ENCODE results near the gene ST7. TPM values are rescaled to one million over a fixed set of nuclear protein-coding genes. Genes with fewer than 3 reads are reported as not detected.
"Not testable (repeated sequence)": the region's sequence is repeated elsewhere in the genome, so short reads cannot be mapped to it uniquely, and the experiment has no call there.

The ST7 gene
- total RNA-seq, 1 donor from 2014 or later, result 69.7 TPM

GRCh38 chr7:117020591-117020973 is 67.3 kb downstream of the ST7 start:
- FAIRE-seq, result no peak
- DNase-seq (ENCODE audit: low spot score in 2 of 2), result no peak

- DNase-seq (ENCODE audit: low spot score in 2 of 2), result no peak
- no peak for FAIRE-seq
Measured at GRCh38 chr7:117021366-117021765, 68.1 kb downstream of the ST7 start.

- FAIRE-seq (no peak), DNase-seq (ENCODE audit: low spot score in 2 of 2) (no peak)
Measured at GRCh38 chr7:117021986-117022385, 68.7 kb downstream of the ST7 start.

GRCh38 chr7:117023325-117023854 is 70.1 kb downstream of the ST7 start:
- FAIRE-seq, result no peak

DNA sequence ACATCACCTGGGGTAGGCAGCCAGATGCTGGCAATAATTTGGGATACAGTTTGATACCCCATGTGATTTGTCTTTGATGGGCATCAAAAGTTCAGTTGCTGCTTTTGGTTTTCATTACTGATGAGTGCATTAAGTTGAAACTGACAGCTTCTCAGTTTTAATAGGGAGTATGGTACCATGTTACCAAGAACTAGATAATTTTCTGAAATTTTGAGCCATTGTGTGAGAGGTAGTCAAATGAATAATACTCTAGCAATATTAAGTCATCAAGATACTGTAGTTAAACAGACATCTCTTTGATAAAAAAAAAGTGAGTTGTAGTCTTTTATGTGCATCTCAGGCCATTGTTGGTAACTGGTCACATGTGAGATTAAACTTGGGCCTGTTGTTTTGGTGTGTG is 71.5 kb downstream of the ST7 start:
- FAIRE-seq, result no peak
- DNase-seq (ENCODE audit: low spot score in 2 of 2), result no peak

More at GRCh38 chr7:117023325-117023854, 70.1 kb downstream of the ST7 start:
- DNase-seq (ENCODE audit: low spot score in 2 of 2), result no peak

- DNase-seq (ENCODE audit: low spot score in 2 of 2), result no peak
- FAIRE-seq, result no peak
Measured at GRCh38 chr7:117025891-117026290, 72.6 kb downstream of the ST7 start.

- not testable (repeated sequence) for DNase-seq (ENCODE audit: low spot score in 2 of 2); FAIRE-seq
Measured at GRCh38 chr7:117030346-117030745, 77.0 kb downstream of the ST7 start.

- not testable (repeated sequence) for DNase-seq (ENCODE audit: low spot score in 2 of 2); FAIRE-seq
Measured at GRCh38 chr7:117030793-117031192, 77.5 kb downstream of the ST7 start.

GRCh38 chr7:117032810-117033209 is 79.5 kb downstream of the ST7 start:
- FAIRE-seq (no peak), DNase-seq (ENCODE audit: low spot score in 2 of 2) (no peak)

DNA sequence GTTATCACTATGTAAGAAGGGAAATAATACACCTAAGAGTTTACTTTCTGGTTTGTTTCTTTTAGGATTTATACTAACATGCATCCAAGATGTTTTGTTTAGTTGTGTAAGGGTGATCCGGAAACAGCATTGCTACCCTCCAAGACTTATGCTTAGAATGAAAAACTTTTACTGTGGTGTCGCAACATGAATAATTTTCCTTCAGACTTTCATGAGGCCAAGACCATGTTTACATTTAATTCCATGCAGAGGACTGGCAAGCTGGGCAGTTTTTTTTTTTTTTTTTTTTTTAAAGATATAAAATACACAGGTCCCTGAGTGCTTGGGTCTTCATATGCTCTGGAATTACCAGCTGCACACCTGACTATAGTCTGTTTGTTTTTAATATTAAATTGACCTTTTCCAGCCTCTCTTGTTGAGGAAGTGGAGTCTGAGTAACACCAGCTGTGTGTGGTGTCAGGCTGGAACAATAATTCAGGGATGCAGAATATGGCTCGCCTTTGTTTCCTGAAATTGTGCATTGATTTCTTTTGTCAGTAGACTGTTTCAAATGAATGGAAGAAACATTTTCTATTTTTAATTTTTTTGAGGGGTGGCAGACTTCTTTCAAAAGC is 81.7 kb downstream of the ST7 start:
- FAIRE-seq (no peak), DNase-seq (ENCODE audit: low spot score in 2 of 2) (no peak)

GRCh38 chr7:117035465-117035862 is 82.2 kb downstream of the ST7 start:
- DNase-seq (ENCODE audit: low spot score in 2 of 2) (no peak), FAIRE-seq (no peak)

DNA sequence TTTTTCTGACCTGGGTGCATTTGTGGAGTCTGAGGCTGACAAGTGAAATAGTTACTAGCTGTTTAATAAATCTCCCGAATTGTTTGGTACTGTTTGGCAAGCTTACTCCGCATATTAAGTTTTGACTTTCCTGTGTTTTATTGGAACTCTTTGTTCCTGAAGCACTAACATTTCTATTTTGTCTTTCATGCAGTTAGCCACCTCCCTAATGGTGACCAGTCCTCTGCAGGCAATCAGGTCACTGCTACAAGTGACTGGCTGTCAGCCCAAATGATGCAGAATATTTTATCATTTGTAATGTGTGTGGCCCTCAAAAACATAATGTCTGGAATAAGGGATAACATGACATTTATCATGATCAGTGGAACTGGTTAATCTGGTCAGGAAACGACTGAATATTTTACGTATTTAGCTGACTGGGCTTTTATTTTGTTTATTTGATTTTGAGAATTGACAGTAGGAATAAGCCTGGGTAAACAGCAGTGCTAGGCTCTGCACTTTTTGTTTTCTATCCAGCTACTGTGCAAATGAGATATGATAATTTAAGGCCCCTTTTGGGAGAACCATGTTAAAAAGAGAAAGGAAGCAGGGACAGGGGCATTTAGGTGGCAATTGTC is 82.9 kb downstream of the ST7 start:
- FAIRE-seq (no peak), DNase-seq (ENCODE audit: low spot score in 2 of 2) (no peak)

- DNase-seq (ENCODE audit: low spot score in 2 of 2), result no peak
- FAIRE-seq, result no peak
Measured at GRCh38 chr7:117036836-117037235, 83.5 kb downstream of the ST7 start.

- DNase-seq (ENCODE audit: low spot score in 2 of 2) (no peak), FAIRE-seq (no peak)
Measured at GRCh38 chr7:117038408-117038807, 85.1 kb downstream of the ST7 start.

DNA sequence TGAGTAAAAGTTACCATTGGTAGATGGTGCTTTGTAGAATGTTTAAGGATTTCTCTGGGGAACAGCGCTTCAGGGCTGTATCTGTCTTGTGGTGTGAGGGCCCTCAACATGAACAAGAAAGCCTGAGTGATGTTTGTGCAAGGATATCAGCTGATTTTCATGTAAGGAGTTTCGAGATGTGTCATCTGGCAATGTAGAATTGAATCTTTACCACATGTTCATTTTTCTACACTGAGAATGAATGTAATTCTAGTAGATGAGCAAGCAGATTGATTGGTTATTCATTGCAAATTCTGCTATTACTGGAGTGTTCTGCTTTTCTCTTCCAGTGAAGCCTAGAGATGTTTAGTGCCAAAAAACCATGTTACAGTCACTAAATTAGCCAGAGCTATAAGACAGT is 87.7 kb downstream of the ST7 start:
- FAIRE-seq (no peak), DNase-seq (ENCODE audit: low spot score in 2 of 2) (no peak)

GRCh38 chr7:117041822-117042221 is 88.5 kb downstream of the ST7 start:
- FAIRE-seq (no peak), DNase-seq (ENCODE audit: low spot score in 2 of 2) (no peak)

- DNase-seq (ENCODE audit: low spot score in 2 of 2) (no peak), FAIRE-seq (no peak)
Measured at GRCh38 chr7:117043108-117043825, 90.0 kb downstream of the ST7 start.

DNA sequence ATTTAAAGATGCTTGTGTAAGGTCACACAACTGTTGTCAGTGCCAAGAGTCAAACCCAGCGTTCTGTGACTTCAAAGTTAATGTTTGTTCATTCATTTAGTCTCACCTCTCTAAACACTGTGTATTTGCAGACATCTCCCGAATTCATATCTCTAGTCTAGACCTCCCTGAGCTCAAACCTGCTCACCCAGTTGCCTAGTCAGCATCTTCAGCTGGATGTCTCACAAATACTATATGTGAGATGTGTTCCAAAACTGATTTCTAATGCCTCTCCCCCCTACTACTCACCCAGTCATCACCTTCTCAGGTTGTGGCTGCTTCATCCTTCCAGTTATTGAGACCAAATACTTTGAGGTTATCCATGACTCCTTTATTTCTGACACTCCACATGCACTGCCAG is 91.4 kb downstream of the ST7 start:
- FAIRE-seq, result no peak
- DNase-seq (ENCODE audit: low spot score in 2 of 2), result no peak

GRCh38 chr7:117045927-117046710 is 92.8 kb downstream of the ST7 start:
- DNase-seq (ENCODE audit: low spot score in 2 of 2) (no peak), FAIRE-seq (no peak)

DNA sequence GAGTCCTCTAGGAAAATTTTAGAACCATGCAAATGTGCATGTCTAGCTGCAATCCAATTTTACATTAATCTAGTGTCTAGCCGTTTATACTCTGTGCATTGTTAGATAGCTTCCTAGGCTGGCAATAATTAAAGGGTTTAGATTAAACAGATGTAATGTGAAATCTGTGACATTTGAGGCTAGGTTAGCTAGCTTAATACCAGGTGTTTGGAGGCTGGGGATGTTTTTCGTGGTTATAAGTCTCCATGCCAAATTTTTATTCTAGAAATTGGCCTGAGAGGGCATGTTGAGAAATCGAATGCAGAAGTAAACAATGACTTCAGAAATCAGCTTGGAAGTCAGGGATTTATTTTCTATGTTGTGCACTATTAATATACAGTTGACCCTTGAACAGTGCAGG is 94.2 kb downstream of the ST7 start:
- no peak for DNase-seq (ENCODE audit: low spot score in 2 of 2)
- no peak for FAIRE-seq

Data from frontal cortex (tissue), 4 donors.